Measurements from ENCODE around the gene MCM8.

MCM8 gene

DNA sequence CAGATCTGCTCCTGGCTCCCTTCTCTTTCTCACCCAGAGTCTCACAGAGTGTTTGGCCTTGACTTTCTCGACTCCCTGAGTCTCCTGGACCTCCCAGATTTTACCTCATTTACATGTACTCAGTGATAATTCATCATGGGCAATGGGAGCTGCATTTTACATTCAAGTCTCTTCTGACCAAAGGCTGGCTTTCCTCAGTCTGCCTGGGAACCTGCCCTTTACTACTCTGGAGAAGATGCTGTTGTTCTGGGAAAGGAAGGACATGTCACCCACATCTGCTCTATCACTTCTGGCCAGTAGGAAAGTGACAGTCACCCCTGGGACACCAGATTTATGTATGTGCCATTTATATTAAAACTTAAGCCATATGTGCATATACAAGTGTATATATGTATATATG is 96.0 kb downstream of the MCM8 start:
- no peak overlapping the region for H3K4me3 ChIP-seq (replicated peaks; ENCODE audit: insufficient read depth, low read length)
- H3K27ac ChIP-seq (replicated peaks), result no peak overlapping the region
- TF ChIP-seq, protein P1, sequence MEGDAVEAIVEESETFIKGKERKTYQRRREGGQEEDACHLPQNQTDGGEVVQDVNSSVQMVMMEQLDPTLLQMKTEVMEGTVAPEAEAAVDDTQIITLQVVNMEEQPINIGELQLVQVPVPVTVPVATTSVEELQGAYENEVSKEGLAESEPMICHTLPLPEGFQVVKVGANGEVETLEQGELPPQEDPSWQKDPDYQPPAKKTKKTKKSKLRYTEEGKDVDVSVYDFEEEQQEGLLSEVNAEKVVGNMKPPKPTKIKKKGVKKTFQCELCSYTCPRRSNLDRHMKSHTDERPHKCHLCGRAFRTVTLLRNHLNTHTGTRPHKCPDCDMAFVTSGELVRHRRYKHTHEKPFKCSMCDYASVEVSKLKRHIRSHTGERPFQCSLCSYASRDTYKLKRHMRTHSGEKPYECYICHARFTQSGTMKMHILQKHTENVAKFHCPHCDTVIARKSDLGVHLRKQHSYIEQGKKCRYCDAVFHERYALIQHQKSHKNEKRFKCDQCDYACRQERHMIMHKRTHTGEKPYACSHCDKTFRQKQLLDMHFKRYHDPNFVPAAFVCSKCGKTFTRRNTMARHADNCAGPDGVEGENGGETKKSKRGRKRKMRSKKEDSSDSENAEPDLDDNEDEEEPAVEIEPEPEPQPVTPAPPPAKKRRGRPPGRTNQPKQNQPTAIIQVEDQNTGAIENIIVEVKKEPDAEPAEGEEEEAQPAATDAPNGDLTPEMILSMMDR (IDR thresholded peaks at IDR 0.05; ENCODE audit: insufficient read depth, low read length), result no peak
- DNase-seq (ENCODE audit: low read depth in 1 of 2, low spot score in 1 of 2), result no peak
- H3K27me3 ChIP-seq (ENCODE audit: insufficient read depth, poor library complexity, severe bottlenecking), result peaks cover 14% of the 10 kb centered on the region

DNA sequence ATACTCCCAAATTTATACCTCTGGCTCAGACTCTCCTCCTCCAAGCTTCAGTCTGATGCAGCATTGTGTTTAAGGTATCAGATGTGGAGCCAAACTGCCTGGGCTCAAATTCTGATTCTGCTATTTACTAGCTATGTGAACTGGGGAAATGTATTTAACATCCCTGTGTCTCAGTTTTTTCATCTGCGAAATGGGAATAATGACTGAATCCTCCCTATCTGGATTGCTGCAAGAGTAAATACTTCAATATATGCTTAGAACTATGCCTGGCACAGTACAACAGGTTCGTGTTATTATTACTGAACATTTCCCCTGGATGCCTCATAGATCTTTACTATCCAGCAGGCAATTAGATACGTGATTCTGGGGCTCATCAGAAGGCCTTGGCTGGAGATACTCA is 97.9 kb downstream of the MCM8 start:
- Histone ChIP-seq H3K27me3 (ENCODE audit: insufficient read depth, poor library complexity, severe bottlenecking) (peaks cover 29% of the 10 kb centered on the region), H3K4me3 (replicated peaks; ENCODE audit: insufficient read depth, low read length) (no peak overlapping the region), H3K27ac (replicated peaks) (no peak overlapping the region)
- TF ChIP-seq GABPA (IDR thresholded peaks at IDR 0.05; ENCODE audit: low read depth) (no peak), POLR2AphosphoS5 (IDR thresholded peaks at IDR 0.05; ENCODE audit: low read depth) (no peak), SPI1 (IDR thresholded peaks at IDR 0.05; ENCODE audit: borderline replicate concordance, low read depth) (no peak)
- TF ChIP-seq, protein P2, sequence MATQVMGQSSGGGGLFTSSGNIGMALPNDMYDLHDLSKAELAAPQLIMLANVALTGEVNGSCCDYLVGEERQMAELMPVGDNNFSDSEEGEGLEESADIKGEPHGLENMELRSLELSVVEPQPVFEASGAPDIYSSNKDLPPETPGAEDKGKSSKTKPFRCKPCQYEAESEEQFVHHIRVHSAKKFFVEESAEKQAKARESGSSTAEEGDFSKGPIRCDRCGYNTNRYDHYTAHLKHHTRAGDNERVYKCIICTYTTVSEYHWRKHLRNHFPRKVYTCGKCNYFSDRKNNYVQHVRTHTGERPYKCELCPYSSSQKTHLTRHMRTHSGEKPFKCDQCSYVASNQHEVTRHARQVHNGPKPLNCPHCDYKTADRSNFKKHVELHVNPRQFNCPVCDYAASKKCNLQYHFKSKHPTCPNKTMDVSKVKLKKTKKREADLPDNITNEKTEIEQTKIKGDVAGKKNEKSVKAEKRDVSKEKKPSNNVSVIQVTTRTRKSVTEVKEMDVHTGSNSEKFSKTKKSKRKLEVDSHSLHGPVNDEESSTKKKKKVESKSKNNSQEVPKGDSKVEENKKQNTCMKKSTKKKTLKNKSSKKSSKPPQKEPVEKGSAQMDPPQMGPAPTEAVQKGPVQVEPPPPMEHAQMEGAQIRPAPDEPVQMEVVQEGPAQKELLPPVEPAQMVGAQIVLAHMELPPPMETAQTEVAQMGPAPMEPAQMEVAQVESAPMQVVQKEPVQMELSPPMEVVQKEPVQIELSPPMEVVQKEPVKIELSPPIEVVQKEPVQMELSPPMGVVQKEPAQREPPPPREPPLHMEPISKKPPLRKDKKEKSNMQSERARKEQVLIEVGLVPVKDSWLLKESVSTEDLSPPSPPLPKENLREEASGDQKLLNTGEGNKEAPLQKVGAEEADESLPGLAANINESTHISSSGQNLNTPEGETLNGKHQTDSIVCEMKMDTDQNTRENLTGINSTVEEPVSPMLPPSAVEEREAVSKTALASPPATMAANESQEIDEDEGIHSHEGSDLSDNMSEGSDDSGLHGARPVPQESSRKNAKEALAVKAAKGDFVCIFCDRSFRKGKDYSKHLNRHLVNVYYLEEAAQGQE (IDR thresholded peaks at IDR 0.05; ENCODE audit: insufficient replicate concordance, low read depth), result no peak
- TF ChIP-seq, protein P1 (IDR thresholded peaks at IDR 0.05; ENCODE audit: insufficient read depth, low read length), result no peak
- no peak for DNase-seq (ENCODE audit: low read depth in 1 of 2, low spot score in 1 of 2)

Measured in HL-60 (cell line).